GM21390 (cell line): Measurements from ENCODE around the gene MCTP1.
"Not testable (repeated sequence)": the region's sequence is repeated elsewhere in the genome, so short reads cannot be mapped to it uniquely, and the experiment has no call there.

Source experiments
- ATAC-seq: cut with Tn5 transposase; IDR thresholded peaks from one replicate; pipeline ENCODE4 v1.9.1; 2021; ENCODE audit not compliant: unreplicated experiment

The MCTP1 gene

GRCh38 chr5:94891565-94891964, 393.3 kb downstream of the MCTP1 start:
- no peak for ATAC-seq

DNA sequence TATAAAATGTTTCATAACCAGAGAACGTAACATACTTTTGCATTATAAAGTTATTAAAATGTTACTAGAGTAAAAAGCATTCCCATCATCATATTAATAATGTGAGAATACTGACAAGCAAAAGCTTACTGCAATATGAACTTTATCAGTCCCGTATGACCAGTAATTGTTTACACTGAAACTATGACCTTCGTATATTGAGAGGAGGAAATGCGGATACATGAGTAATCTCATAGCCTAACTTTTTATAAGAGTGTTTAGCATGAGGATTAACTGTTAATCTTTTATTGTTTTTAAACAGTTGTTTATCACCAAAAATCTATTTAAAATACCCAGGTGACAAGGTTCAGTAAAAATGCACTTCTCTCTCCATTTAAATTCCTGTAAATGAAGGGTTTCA, 394.0 kb downstream of the MCTP1 start:
- no peak for ATAC-seq

GRCh38 chr5:94888674-94889073, 396.2 kb downstream of the MCTP1 start:
- no peak for ATAC-seq

- no peak for ATAC-seq
These were observed 399.0 kb downstream of the MCTP1 start for GRCh38 chr5:94885931-94886330.

DNA sequence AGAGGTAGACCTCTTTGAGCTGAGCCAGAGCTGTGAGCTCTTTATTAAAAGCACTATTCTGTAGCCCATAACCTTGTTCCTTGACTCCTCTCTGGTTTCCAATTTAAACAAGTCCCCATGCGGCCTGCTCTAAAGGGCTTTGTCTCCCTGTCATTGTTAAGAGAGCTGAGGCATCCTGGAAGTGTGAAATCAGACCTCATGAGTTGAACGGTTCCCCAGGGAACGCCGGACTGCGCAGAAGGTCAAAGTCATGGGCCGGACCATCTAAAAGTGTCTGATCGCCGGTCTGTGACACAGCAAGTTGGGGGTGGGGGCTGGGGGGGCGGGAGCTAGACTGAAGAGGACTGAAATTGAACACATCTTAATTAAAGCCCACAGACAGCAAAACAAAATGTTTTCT, 400.6 kb downstream of the MCTP1 start:
- ATAC-seq, result no peak

DNA sequence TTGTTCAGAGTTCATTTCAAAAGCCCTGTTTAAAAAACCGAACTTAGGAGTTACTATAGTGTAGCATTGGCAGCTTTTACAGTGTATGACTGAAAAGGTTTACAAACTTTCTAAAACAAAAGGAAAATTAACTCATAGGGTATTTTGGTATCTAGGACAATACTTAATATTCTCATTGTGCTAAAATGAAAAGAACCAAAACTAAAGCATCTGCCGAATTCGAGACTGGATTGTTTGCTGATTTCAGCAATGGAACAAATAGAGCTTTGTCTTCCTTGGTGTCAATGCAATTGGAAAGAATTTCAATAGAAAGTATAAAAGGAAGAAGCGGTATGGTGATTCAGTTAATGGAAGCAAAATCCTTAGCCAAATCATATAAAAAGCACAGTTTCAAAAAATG, 412.4 kb downstream of the MCTP1 start:
- ATAC-seq, result no peak

DNA sequence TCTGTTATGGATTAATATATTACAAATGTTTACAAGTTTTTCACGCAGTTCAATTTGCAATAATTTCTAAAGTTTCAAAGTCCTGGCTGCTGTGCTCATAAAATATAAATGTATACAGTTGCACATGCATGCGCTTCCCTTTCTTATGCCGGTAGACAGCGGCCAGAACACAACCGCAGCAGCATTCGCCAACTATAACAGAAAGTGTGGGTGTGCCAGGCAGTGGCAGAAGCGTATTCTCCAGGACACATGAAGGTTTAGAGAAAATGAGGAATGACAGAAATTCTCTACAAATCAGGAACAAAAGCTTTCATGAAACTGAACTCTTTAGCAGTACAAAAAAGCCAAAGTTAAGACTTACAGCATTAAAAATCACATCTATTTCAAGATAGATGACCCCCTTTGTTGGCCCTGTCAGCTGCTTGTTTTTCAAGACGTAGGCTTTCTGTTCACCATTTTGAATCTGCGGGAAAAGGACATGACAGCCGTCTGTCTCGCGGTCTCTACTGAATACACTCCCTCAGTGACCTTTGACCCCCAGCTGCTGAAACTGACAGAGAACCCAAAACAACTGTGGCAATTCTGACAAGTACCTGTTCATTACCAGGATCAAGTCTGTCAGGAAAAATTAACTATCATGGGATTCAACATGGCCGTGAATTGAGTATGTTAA, 414.2 kb downstream of the MCTP1 start:
- no peak for ATAC-seq

GRCh38 chr5:94869921-94870320, 415.0 kb downstream of the MCTP1 start:
- no peak for ATAC-seq

DNA sequence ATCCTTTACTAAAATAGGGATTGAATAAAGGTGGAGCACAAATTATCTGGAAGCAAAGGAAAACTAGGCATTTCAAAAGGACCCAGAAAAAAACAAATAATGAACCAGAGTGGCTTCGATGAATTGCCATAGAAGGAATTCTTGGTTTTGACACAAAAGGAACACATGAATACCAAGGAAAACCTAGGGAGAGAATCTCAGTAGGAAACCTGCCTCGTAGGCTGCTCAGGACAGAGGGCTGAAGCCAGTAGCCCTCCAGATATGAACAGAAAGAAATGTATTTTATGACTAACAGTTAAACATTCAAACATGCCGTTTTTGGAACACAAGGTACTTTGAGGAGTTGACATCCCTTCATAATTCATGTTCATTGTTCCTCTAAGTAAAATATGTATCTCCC, 420.9 kb downstream of the MCTP1 start:
- ATAC-seq, result no peak

DNA sequence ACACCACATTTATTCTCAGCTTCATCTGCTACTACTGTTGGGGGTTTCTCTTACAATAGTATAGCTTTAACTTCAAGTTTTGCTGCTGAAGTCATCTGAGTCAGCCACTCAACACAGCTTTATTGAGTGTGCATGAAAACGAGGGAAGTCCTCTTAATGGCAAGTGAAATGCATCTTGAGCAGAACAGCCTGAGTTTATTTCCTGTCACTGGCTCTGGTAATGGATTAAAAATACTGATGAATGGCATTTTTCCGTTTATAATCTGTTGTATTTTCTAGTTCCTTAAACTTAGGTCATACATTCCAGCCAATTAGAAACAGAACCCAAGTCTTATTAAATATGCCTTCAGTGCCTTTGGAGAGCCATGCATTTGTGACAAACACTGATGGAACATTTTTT, 427.8 kb downstream of the MCTP1 start:
- no peak for ATAC-seq

GRCh38 chr5:94856257-94856800, 428.6 kb downstream of the MCTP1 start:
- ATAC-seq, result no peak

DNA sequence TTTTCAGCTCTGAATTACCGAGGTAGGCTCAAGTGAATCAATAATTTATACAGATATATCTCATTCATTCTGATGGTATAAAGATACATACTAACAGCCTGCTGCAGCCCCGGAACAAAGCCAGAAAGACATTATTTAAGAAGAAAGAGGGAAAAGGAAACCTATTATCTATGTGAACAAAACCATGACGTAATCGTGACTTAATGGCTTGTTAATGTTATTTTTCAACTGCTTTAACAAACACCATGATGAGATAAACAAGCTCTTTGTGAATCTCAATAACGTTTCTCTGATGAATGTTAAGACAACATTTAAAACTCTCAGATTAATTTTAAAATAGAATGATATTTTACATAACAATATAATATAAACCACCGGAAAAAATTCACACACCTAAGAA, 429.4 kb downstream of the MCTP1 start:
- ATAC-seq, result no peak

DNA sequence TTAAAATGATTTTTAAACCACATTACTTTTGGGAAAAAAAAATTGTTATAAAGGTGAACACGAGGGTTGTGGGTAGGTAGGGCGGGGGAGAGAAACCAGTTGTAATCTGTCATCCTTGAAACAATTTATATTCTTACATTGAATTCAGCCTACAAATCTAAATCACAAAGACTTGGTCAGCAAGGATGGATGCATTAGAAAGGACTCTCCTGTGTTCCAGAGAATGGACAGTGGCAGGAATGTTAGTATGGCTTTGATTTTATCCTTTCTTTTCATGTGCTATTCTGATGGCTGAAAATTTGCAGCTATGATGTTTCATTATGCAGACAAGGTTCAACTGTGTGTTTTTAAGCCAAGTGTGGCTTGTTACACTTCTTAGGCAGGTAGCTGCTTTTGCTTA, 431.8 kb downstream of the MCTP1 start:
- no peak for ATAC-seq

DNA sequence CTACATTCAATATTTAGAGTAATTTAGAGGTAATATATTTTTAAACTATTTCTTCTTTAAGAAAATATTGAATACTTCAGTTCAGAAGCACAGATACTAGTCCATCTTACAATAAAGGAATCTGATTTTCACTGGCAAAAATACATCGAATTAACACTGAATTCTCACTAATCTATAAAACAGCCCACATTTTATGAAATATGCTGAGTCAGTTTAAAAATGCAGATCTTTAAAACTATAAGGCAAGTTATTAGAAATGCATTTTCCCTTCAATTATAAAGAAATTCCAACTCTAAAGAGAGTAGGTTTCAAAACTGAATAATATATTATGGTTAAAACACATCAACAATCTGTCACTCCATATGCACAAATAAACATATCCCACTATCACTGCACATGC, 433.9 kb downstream of the MCTP1 start:
- ATAC-seq, result no peak

DNA sequence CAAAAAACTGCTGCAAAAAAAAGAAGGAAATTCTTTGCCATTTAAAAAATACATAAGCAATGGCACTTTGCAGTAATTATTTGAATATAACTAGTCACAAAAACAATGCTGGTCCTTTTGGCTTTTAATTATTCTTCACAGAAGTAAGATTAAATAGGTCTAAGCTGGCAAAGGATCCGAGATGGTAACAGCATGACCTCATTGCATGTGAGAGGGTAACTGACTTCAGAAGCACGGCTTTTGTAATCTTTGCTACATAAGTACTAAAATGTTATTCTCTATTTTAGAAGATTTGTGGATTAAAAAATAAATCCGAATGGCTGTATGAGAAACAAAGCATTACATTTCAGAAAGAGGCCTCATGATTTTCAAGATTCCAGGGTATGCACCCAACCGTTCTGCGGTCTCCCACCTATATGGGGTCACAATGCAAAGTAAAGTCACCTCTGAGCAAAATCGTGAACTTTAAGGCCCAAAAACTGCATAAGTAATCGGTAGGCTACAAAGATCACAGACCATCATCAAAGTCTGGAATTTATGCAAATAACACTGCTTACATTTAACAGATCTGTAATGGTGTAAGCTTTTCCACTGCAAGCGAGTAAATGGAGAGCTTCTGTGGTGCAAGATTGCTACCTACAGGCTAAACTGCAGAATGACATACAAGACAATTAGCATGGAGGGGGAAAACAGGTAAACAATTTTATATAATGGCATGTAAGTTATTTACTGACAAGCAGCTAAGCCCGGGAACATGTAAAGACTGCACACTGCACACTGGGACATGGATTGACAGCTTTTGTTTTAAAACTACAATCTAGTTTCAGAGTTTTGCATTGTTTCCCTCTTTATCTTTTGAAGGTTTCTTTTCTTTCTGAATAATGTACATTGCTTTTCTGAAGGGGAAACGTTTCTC, 434.8 kb downstream of the MCTP1 start:
- ATAC-seq, result peak; percentile 87

GRCh38 chr5:94849324-94849723, 435.6 kb downstream of the MCTP1 start:
- no peak for ATAC-seq

- ATAC-seq, result no peak
These were observed 437.2 kb downstream of the MCTP1 start for GRCh38 chr5:94847726-94848125.

DNA sequence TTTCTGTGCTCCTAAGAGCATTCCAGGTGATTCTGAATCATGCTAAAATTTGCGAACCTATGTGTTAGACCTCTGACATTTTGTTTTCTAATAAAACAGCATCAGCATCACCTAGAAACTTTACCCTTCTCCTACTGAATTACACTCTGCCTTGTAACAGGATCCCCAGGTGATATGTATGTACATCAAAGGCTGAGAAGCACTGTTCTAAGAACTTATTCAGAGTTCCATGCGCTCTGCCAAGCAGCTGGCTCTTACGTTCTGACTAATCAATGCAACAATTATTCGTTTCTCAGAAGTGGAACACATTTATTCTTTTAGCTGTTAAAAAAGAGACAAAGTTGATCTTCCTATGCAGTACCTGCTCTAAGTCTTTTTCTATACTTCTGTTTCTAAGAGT, 437.9 kb downstream of the MCTP1 start:
- ATAC-seq, result no peak

DNA sequence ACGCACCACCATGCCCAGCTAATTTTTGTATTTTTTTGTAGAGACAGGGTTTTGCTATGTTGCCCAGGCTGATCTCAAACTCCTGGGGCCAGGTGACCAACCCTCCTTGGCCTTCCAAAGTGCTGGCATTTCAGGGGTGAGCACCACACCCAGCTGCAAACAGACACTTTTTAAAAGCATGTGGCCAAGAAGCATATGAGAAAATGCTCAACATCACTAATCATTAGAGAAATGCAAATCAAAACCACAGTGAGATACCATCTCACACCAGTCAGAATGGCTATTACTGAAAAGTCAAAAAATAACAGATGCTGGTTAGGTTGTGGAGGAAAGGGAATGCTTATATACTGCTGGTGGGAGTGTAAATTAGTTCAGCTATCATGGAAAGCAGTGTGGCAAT, 439.2 kb downstream of the MCTP1 start:
- not testable (repeated sequence) for ATAC-seq

DNA sequence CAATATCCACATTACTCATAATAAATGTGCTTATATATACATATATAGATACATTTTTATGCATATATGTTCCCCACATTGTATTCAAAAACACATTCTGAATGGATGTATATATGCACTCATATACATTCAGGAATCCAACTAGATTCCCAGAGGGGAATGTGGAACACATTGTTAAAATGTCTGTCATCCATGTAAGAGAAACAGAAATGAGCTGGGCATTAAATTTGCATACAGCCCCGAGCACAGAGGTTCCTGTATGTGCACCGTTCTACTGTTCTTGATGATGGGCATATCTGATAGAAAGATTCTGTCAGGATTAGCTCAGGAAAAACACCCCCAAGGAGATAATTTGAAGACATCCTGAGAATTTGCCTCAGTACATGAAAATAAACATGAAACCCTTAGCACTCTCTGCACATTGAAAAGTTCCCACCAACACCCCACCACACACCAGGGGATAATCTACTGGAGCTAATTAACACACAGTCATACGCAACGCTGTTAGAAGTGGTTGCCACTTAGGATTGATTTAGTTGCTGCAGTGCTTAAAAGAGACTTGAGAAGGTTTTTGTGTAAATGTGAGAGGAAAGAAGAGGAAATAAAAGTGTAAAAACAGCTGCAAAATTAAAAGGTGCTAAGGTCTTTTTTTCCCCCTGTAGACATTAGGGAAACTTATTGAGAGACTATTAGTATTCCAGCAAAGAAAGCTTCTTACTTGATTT, 443.1 kb downstream of the MCTP1 start:
- no peak for ATAC-seq

DNA sequence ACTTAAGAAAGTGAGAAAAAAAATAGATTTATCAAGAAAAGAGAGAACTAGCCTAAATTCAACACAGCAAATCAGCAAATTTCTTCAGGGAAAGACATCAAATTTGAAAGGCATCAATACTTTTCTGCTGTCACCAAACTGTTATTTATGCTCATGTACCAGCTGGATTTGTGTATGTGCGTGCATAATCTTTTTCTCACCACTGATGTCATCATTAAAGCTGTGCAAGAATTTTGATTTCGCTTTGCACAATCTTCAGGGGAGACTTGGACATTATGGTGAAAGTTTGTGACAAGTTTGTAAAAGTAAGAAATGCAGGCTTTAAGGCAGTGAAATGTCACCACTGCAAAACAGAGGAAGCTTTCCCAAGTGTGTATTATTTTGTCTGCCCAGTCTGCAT, 451.0 kb downstream of the MCTP1 start:
- ATAC-seq, result no peak

DNA sequence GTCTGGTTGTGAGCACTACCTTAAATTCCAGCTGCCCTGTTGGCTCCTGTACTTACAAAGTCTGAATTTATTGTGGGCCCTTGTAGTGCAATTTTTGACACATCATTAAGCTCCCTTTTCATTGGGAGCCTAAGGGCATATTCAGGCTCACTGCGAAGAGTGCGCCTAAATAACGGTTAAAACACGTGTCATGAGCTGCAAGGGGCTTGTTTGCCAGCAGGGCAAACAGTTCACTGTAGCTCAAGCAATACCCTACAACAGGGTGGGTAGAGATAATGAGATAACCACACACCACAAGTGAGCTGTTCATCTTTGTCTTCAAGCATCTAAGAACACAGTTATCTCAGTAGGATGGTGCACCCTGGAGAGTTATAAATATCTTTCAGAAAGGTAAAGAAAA, 452.2 kb downstream of the MCTP1 start:
- ATAC-seq, result no peak
